ENCODE measurements around the gene EGFLAM.

EGFLAM gene

DNA sequence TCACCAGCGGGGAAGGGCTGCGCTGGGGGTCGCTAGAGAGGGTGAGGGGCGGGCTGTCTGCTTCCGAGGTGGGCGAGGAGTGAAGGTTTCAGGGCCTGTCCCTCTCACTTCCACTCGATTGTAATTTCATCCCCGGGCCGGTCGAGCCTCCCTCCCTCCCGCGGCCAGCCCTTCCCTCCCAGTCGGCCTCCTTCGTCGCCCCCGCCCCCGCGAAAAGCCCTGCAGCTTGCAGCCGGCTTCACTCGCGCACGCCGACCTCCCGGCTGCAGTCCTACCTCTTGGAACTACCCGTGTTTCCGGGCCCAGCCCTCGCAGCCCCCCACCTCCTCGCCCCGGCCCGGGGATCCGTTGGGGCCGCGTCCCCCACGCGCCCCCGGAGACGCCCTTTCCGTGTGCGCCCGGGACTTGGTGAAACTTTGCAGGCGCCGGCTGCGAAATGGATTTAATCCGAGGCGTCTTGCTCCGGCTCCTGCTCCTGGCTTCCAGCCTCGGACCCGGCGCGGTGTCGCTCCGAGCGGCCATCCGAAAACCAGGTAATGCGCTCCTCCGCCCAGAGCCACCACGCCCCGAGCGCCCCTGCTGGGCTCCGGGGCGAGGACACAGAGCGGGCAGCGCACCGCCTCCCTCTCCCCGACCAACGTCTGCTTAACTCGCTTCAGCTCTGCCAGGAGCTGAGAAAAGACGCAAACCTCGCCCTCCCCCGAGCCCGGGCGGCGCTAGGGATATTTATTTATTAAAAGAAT, at the start of gene EGFLAM:
TSS of gene EGFLAM (plus strand) at position 241 of the 743 bp plus-strand sequence. CDS start at position 437, 196 bp downstream.
- DNase-seq (ENCODE audit: low spot score) = no peak

DNA sequence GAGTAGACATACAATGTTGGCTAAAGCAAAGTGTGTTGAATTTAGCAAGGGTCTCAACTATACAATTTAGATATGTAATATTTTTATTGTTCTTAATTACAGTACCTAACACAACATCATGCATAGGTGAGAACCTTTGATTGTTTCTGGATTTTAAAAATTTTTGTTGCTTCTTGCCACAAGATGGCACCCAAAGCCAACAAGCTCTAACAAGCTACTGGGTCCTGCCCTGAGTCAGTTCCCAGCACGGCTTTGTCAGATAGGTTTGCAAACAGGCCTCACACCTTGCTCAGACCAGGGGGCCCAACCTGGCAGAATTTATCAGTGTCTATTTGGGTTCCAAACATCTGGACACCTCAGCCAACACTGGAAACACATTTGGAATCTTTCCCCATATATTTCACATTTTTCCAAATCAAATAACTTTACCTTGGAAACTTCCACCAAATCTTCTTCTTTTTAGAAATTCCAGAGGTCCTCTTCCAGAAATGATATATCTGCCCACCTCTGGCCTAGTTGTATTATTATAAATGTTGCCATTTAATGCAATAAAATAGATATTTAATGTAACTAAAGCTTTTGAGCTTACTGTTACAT, 49.5 kb upstream of the EGFLAM start:
- DNase-seq (ENCODE audit: low spot score) = no peak

DNA sequence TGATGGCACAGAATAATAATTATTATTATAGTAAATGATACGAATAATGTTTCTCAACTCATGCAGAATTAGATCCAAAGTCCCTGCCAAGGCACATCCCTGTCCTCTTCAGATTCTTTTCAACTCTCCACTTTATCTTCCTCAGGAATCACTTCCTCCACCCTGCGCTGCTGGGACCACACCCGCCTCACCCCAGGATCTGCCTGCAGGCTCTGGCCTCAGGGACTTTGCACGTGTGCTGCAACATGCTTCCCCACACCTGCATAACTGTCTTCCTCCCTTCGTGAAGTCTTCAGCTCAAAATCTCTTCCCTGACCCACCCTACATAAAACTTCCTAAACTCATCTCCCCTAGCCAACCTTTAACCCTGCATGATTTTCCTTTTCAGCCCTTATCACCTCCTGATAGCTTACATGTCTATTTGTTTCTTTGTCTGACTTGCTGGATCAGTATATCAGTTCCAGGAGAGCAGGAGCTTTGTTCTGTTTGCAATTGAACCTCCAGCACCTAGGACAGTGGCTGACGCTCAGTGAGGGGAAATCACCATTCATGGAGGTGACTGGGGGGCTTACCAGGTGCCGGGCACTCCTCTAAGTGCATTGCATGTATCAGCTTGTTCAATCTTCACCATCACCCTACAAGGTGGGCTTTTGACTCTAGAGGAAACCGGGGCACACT, 47.5 kb upstream of the EGFLAM start:
- no peak for DNase-seq (ENCODE audit: low spot score)

DNA sequence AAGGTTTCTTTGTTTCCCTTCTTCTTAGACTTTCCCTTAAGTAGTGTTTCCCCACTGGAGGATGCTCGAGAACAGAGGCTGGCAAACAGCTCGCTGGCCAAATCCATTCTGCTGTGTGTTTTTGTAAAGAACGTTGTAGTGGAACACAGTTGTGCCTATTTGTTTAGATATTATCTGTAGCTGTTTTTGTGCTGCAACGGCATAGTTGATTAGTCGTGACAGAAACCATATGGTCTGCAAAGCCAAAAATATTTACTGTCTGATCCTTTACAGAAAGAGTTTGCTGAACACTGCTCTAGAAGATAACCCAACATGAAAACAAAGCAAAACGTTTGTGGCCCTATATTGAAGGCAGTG, 47.0 kb upstream of the EGFLAM start:
- no peak for DNase-seq (ENCODE audit: low spot score)

DNA sequence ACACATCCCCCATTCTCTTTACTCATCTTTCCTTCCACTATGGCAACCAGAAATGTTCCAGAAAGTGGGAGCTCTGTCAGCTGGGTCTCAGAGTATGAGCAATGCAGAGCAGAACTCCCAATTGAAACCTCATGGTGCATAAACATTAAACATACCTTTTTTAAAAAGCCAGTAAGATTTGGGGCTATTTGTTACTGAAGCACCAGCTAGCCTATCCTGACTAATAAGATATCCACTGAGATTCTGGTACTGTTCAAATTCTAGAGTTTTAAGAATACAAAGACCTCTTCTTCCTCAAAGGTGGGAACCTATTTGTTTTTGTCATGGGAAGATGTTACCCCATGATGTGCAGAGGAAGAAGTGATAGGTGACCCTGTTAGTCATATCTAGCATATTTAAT, 46.1 kb upstream of the EGFLAM start:
- DNase-seq (ENCODE audit: low spot score) = no peak

DNA sequence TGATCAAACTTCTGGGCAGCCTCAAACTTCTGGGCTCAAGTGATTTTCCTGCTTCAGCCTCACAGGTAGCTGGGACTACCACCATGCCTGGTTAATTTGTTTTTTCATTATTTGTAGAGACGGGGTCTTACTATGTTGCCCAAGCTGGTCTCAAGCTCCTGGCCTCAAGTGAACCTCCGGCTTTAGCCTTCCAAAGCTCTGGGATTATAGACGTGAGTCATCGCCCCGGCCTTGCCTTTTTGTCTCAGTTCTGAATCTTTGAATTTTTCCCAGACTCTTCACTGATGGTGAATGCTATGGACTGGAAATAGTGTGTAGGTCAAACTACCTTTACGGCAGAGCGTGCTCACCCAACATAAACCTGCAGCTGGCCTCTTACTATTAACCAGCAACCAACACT, 32.3 kb upstream of the EGFLAM start:
- no peak for DNase-seq (ENCODE audit: low spot score)

DNA sequence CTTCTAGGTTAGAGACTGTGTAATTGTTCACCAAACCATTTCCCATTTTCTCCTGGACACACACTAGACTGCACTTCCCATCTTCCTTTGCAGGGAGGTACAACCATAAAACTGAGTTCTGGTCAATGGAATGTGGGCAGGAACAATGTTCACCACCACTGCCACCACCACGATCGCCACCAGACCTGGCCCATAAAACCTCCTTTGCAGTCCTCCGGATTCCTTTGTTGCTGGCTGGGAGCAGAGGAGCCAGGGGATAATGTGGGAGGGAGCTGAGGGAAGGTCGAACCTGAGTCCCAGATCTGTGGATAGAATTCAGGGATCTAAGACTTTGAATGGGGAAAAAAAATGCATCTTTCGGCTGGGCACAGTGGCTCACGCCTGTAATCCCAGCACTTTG, 29.4 kb upstream of the EGFLAM start:
- DNase-seq (ENCODE audit: low spot score) = no peak

DNA sequence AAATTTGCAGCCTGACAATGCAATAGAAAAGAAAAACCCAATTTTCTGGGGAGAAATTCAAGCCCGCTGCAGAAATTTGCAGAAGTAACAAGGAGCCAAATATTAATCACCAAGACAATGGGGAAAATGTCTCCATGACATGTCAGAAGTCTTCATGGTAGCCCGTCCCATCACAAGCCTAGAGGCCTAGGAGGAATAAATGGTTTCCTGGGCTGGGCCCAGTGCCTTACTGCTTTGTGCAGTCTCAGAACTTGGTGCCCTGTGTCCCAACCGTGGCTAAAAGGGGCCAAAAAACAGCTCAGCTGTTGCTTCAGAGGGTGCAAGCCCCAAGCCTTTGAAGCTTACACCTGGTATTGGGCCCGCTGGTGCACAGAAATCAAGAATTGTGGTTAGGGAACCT, 23.6 kb upstream of the EGFLAM start:
- no peak for DNase-seq (ENCODE audit: low spot score)

DNA sequence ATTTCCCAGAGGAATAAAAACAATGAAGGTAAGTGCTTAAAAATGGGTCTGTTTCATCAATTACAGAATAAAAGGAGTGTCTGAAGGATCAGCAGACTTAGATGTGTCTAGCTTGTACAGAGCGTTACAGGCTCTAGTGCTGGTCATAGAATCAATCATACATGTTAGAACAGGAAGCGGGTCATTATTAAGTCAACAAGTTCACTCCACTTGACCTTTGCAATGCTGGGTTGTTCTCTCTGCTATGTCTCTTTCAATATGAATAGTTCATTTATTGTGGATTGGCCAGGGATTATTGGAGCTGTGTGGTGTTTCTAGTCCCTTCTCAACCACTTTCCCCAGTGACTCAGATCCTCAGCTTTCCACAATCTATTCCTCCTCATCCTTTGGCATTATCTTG, 20.7 kb upstream of the EGFLAM start:
- DNase-seq (ENCODE audit: low spot score) = no peak

DNA sequence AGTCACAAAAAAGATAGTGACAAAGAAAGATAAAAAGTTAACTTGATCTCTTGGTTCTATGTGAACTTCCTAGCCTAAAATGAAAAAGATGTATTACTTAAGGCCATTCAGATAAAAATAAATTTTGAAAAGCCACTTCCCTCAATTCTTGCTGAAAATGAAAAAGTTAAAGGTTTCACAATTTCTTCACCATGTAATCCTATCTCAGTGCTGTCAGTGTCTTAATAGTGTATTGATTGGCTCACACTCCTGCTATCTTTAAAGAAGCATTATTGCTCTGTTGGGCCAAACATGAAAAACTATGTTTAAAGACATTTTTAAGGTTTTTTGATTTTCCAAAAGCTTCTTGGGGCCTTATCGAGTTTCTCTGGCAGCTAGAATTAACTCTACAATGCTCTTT, 18.1 kb upstream of the EGFLAM start:
- no peak for DNase-seq (ENCODE audit: low spot score)

DNA sequence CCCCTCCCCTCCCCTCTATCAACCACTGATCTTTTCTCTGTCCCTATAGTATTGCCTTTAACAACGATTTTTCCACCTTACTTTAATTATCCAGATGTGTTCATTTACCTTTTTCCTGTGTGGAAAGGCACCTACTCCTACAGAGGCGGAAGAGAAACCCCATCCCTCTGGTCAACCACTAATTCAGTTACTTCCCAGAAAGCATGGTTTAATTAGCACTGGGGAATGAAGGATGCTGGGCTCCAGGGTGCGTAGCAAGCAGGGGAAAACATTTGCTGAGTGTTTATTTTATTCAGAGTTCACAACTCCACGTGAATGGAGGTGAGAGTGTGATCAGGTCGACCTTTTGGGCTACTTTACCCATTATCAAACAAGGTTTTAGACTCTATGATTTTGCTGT, 16.7 kb upstream of the EGFLAM start:
- DNase-seq (ENCODE audit: low spot score) = no peak

DNA sequence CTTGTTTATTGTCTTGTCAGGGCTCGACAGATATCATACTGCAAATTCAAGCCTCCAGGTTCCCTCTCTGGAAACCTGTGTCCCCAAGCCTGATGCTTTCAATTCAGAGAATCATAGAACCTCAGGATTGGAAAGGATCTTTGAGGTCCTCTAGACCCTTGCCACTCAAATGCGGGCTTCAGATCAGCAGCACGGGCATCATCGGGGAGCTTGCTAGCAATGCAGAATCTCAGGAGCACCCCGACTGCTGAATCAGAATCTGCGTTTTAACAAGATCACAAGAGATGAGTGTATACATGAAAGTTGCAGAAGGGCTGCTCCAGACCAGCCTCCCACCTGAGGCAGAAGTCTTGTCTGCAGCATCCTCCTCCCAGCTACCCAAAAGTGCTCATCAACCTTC, 13.1 kb upstream of the EGFLAM start:
- no peak for DNase-seq (ENCODE audit: low spot score)

DNA sequence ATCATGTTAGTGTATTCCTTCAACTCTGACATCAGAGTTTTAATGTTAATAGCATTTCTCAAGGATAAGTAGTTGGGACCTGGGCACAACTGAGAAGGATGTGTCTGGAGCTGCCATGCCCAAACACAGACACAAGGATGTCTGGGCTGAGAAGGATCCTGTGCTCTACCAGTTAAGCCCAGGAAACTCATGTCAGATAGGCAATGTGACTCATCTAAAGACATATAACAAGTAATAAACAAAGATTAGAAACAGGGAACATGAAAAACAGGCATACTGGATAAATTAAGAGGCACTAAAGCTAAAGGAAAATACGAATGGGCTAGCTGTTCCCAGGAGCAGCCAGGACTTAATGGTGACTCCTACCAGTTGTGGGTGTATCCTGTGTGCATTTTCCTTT, 9.1 kb upstream of the EGFLAM start:
- DNase-seq (ENCODE audit: low spot score) = no peak

DNA sequence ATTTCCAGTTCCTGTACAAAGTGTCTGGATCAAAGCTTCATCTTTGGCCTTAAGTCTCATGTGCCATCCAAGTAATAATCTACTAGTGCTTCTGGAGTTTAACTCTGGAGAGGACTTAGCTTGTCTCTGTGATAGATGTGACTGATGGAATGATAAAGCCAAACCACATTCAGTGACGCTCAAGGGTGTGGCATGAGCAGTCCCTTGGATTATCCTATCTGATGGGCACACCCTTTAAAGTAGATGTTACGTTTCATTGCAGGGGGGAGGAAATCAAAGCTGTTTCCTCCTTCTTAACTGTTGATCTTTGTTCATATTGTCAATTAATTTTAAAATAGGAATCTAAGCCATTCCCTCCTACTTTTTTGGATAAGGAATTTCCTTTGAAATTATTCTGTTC, 8.5 kb upstream of the EGFLAM start:
- no peak for DNase-seq (ENCODE audit: low spot score)

DNA sequence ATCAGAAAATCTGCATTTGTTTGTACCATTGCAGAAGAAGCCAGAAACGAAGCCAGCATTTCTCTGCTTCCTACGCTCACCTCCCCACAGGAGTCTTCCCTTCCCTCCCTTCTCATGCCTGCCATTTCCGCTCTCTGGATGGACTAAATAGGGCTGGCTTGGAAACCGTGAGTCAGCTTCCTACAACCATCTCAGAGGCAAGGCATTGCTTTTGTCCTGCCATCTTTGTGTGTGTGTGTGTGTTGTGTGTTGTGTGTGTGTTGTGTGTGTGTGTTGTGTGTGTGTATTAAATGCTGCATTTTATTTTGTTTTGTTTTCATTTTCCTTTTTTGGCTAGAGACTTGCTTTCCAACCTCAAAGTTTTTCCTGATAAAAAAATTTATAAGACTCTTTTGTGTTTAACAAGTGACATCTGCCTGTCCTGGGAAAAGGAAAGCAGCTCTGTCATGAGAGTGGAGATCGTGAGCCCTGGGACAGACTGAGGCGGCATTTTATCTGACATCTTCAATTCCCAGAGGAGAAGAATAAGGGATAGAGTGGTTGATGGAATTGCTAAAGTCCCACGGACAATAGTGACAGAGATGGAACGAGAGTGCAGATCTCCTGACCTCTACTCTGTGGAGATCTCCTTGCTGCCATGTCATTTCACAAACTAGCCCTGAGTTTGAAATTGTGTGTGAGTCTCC, 7.5 kb upstream of the EGFLAM start:
- no peak for DNase-seq (ENCODE audit: low spot score)

DNA sequence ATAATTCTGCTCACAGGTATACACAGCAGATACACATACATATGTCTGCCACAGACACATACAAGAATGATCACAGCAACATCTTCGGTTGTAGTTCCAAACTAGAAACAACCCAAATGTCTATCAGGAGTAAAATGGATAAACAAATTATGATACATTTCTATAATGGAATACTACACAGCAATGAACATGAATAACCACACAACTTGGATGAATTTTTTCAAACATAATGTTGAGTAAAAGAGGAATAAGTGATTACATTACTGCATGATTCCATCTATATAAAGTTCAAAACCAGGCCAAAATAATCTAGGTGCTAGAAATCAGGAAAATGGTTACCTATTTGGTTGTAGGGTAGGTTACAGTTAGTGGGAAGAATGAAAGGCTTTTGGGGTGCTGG, 4.6 kb upstream of the EGFLAM start:
- DNase-seq (ENCODE audit: low spot score) = no peak

DNA sequence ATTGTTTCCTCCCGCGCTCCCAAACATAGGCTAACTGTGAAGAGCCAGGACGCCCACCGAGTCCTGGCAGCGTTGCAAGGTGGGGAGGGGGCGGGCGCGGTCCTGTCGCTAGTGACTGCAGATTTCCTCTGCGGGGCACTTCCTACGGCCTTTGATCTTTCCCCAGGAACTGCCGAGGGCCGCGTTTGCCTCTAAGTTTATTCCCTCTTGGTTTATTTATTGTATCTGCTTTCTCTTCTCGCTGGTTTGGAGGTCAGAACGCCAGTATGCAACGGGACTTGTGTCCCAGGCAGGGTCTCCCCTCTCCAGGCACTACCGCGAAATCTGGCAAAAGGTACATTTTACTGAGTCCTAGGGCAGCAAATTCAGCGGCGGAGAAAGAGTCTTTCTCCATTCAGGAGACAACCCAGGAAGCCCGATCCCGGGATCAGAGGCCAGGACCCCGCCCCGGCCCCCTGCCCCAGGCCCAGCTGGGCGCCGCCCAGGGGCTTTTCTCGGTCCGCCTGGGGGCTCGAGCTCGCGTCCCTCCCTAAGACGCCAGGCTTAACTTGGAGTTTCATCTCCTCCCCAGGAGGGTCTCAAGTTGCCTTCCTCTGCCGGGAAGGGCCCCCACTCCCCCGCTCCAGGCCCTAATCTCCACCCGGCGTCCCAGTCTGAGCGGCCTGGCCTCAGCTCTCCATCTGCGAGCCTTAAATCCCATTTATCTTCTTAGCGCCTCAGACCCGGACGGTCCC, 884 bp upstream of the EGFLAM start:
- no peak for DNase-seq (ENCODE audit: low spot score)

DNA sequence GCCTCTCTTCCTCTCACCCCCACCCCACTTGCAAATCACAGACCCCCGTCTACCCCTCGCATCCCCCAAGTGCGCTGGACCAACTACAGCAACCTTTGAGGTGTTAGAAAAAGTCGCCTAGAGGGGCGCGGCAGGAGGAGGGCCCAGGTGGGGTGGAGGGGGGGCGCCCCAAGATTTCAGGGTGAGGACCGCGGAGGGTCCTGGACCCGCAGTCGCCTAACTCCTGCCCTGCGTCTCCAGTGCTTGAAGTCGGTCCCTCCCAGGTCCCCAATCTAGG, 379 bp upstream of the EGFLAM start:
- DNase-seq (ENCODE audit: low spot score) = no peak

DNA sequence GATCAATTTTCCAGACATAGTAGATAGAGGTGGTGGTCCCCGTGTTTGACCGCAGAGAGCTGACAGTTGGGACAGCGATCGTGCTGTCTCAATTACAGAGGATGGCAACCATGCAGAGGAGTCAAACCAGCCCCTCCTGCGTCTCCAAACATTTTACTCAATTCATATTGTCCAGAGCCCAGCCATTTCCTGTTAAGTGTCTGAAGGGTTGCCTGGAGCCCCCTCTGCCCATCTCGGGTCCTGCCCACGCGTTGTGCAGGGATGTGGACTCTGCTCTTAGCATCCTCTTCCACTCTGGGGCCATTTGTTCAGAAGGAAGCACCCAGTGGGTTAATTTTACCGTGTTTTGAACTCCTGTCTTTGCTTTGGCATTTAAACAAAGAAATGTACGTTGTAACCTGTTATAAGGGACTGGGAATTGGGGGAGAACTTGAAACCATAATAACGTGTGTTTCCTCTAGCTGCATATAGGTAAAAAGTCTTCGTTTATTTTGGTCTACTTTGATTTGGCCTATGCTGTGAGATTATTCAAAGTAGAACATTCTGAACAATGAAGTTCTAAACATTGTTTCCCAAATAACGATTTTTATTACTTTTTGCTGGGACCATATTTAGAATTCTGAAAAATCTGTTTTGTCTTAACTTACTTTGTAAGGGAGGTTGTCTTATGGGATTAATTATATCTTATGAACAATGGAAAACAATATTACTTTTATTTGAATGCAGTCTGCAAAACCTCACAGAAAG, 876 bp downstream of the EGFLAM start:
- no peak for DNase-seq (ENCODE audit: low spot score)

DNA sequence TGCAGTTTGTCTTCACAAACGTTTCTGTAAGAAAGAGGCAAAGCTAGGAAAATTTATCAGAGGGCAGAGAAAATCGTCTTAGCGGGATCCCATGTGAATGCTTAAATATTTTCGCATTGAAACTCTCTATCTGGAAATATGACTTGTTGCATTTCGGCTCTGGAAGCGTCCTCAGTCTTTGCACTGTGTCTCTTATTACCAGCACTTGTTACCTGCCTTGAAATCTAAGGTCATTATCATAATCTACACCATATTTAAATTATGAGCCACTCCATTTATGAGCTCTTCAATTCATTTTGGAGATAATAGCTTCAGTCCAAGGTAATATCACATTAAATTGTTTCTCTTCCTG, 1.4 kb downstream of the EGFLAM start:
- DNase-seq (ENCODE audit: low spot score) = no peak

DNA sequence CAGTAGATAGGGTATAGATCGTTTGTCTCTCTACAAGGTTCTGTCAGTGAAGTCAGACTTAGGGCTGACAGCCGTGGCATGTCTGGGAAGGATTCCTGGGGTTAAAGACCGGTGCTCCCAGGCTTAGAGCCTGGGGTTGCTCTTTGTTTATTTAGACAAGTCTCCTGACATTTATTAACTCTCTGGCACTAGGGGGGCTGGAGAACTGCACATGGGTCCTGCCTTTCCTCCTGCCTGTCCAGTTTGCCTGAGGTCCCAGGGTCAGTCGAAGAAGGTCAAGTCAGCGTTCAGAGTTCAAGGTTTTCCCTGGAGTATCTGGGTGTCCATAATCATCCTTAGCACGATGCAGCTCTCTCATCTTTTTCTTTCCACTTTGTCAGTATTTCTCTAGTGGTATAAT, 5.6 kb downstream of the EGFLAM start:
- DNase-seq (ENCODE audit: low spot score) = no peak
